ENCODE data around the gene PPP1CA.
A peak's percentile ranks its signal among the peaks of the same experiment; 100 is the strongest.

The PPP1CA gene

DNA sequence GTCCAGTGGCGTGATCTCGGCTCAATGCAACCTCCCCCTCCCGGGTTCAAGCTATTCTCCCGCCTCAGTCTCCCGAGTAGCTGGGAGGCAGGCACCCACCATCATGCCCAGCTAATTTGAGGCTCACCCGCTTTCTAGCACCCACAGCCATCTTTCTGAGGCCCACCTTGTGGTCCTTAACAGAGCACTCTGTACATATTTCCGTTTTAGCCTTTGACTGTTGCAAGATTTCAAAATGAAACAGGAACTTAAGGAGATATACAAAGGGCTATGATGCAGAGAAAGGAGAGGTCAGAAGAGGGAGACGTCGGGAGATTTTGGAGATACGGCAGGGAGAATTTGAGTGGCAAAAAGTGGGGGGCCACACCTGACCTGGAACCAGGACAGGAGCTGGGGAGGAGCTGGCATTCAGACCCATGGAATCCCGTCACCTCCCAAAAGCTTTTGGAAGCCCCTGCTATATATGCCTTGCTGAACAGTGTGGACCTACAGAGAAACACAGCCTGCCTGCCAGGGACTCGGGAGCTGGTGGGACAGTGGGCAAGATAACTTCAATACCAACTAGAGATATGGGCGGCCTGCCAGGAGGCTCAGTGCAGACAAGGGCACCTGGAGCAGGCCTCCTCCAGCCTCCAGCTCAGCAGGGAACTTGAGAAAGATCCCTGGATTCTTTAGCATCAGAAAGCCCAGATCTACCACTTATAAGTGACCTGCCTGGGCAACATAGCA lies 20.2 kb downstream of the PPP1CA start:
- no peak for DNase-seq

DNA sequence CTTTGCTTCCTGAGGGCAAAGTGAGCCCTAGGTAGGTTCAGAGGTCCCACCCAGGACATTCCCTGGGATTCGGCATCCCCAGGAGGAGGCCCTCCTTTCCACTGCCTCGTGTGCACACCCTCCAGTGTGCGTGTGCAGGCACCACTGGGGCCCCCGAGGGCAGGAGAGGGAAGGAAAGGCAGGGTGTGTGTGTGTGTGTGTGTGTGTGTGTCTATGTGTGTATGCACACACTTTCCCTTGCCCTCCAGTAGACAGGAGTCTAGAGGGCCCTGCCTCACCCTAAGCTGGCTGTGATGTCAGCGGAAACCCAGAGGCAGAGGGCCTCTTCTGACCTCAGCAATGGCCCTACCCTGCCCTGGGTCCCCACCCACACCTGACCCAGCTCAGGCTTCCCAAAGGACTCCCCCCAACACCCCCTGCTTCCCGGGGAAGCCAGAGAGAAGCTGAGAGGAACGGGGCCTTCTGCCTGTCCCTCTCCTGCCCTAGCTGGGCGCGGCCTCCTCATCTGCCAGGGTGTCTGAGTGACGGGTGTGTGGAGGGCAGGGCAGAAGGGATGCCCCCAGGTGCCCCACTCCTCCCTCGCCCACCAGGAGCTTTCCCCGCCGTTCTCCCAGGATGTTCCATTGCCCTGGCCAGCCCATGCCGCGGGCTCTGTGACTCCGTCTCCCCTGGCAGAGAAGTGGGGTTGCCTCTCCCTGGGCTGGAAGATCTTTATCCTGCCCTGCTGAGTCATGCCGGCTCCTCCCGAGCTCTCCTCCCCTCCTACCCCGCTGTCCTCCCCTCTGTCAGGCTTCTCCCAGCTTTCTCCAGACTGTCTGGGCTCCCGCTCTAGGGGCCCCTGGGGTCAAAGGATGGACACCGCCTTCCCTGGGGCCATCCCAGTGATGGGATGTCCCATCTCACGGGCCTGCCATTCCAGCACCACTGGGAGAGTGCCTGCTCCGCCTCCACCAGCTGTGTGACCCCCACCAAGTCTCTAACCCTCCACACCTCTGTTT lies 22.3 kb downstream of the PPP1CA start:
- DNase-seq: no peak

DNA sequence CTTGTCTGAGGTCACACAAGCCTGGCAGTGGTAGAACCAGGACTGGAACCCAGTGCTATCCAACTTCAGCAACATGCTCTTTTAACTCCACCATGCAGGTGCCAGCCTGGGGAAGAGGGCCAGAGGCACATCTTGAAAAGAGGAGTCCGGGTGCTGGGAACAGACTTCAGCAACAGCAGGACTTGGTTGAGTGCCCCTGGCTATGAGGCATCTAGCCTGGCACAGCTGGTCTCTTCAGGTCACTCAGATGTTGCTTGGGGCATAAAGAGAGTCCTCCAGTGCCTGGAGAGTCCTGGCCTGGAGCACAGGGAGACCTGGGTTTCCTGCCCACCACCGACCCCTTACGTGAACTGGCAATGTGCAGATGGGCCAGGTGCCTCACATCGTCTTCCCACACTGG lies 23.1 kb downstream of the PPP1CA start:
- no peak for DNase-seq

DNA sequence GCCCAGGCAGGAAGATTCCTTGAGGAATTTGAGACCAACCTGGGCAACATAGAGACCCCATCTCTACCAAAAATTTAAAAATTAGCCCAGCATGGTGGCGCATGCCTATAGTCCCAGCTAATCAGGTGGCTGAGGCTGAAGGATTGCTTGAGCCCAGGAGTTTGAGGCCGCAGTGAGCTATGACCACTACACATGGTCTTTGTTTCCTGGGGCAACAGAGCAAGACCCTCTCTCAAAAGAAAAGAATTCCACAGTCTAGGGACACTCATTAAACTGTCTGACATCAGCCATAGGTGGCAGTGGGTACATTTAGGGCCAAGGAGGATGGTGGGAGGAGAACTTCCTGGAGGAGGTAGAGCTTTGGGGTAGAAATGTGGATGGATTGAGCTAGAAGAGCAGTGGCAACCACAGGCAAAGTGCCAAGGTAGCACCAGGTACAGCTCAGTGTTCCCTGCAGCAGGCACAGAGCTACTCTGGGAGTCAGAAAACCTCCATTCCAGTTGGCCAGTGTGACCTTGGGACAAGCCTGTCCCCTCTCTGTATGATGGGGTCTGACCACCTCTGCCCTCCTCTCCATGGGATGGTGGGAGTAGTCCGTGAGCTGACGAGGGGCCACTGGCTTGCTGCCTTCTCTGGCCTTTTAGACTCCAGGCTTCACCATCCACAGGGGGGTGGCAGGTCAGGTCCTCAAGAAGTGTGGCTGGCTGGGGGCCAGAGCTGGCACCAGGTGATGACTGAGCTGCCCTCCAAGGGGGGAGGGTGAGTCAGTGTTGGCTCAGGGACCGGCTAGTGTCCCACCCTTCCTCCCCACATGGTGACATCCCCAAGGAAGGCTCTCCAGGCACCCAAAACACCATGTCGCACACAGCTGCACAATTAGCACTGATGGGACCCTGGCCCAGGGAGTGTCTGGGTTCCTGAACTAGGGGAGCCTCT lies 24.5 kb downstream of the PPP1CA start:
- no peak for DNase-seq

DNA sequence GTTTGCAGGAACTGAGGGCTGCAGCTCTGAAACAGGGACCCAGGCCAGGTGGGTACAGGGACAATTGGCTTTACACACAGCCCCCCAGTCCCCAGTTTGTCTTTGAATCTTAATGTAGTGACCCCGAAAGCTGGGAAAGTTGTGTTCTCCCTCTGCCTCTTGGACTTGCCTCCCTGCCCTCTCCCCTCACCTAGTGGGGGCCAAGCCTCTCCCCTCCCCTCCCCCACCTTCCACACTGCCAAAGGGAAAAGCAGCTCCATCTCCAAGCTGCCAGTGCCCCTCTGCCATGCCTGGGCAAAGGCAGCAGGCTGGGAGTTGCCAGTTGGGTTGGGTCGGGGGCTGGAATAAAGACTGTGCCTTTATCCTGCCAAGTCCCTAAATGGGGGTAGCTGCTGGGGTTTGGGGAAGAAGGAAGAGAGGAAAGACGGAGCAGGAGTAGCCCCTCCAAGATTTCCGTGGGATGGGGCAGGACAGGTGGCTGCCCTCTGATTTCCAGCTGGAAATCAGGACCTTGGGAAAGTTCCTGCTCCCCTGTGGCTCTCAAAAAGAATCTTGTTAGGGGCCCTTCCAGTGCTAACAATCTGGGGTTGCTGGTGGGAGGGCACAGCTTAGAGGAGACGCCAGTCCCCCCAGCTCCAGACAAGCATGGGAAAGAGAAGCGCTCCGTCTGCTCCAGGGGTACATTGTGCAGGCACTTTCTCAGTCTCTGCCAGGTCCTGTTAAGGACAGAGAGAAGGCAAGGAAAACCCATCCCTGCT lies 25.4 kb downstream of the PPP1CA start:
- DNase-seq: no peak

DNA sequence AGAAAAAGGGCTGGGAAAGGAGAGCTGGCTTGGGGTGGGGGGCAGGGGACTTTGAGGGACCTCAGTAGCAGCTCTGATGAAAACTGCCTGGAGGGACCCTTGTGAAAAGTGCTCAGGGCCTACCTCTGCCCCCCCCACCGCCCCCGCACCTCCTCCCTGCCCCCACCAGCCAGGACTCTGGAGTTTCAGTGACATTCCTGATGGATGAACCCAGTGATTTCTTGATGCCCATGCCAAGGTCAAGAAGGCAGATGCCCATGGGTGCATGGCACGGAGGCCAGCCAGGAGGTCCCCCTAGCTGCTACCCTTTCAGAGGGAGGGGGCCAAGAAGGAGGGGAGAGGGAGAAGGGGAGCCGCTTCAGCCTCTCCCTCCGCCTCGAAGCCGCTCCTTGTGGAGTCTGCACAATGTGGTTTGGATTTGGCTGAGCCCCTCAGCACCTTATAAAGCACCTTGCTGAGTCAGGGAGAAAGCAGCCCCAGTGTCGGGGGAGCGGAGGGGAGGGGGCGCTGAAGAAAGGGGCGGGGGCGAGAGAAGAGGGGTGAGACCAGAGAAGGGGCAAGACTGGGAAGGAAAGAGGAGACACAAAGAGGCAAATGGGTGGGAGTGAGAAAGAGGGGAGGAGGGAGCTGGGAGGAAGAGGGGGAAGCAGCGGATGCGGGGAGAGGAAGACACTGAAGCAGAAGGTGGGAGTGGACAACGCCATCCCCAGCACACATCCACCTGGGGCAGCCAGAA lies 26.2 kb downstream of the PPP1CA start:
- no peak for DNase-seq

DNA sequence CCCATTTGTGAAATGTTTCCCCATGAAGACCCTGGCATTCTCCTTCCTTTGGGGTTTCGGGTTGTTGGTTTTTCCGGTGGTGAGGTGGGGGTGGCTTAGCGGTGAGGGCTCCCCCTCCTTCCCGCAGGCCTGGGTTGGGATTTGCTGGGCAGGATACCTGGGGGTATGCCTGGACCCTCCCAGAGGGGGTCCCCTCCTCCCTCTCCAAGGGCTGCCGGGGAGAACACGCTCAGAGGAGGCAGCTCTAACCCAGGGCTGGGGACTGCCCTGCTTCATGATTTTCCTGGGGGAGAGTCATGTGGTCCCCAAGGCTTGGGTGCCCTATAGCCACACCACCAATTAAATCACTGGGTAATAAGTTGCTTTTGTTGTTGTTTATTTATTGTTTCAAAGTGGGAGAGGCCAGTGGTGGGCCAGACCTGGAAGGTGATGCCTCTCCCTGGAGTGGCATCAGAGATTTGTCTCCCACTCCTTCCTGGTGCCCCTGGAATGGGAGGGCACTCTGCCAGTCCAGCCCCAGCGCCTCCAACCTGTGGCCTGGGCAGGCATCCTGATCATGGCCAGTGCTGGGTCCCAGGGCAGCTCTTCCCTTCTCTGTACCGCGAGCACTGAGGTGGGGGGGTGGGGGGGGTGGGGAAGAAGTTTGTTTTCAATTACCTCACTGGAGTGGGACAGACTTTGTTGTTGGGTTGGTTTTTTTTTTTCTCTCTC lies 26.9 kb downstream of the PPP1CA start:
- no peak for DNase-seq

DNA sequence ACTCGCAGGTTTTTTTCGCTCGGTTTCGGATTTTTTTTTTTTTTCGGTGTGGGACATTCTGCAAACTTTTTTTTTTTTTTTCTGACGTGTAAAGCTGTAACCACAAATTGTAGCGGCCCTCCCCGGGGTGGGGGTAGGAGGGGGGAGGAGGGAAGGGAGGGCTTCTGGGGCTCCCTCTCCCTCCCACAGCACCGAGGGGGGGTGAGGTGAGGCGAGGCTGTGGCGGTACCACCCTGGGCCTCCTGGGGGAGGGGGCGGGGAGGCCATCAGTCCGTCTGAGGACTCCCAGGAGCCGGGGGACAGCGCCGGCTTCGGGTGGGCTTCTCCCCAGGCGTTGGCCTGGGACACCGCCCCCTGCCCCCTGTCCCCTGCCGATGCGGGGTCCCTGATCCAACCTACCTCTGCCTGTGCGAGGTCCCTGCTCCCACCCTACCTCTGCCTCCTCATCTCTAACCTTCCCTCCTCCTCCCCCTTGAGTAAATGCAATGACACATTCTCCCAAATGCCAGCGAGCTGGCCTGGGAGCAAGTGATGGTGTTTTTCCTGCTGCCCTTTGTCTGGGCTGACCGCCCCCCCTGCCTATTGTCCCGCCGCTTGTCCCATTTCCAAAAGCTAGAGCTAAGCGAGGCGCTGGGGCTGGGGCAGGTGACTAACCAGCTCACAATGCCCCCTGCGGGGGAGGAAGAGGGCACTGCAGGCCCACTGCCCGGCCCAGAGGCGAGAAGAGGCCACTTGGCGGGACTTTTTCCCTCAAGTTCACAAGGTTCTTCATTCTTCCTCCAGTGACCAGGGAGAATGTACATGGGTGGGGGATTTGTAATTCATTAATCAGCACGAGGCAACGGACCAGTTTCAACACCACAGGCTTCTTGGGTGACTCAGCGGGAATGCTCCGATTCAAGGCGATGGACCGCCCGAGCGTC lies 27.7 kb downstream of the PPP1CA start:
- peak; percentile 79 for DNase-seq

DNA sequence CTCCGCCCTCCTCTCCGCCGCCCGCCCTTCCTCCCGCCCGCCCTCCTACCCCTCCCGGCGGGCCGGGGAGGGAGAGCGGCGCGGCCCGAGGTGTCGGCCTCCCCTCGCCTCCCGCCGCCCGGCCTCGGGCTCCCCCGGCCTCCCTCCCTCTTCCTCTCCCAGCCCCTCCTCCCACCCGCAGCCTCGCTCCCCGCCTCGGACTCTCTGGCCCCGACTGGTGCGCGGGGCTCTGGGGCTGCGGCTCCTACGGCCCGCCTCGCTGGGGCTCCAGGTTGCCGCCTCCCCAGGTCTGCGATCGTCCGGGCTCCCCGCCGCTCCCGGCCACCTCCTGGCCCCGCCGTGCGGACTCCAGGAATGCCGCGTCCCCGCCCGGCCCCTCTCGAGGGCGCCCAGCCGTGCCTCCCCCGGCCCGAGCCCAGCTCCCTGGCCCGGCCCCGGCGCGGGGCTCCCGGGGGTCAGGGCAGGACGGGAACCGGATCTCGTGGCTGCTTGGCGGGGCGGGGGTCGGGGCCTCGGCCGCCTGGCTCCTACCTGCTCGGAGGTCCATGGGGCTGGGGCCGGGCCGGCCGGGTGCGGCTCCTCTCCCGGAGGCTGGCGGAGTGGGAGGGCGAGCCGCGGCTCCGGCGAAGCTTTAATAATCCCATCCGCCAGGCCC lies 28.5 kb downstream of the PPP1CA start, which contains the start of gene CLCF1:
TSS of gene CLCF1 (minus strand) at position 606 of the 655 bp plus-strand sequence. CDS start at position 547, 59 bp downstream.
- DNase-seq: no peak

DNA sequence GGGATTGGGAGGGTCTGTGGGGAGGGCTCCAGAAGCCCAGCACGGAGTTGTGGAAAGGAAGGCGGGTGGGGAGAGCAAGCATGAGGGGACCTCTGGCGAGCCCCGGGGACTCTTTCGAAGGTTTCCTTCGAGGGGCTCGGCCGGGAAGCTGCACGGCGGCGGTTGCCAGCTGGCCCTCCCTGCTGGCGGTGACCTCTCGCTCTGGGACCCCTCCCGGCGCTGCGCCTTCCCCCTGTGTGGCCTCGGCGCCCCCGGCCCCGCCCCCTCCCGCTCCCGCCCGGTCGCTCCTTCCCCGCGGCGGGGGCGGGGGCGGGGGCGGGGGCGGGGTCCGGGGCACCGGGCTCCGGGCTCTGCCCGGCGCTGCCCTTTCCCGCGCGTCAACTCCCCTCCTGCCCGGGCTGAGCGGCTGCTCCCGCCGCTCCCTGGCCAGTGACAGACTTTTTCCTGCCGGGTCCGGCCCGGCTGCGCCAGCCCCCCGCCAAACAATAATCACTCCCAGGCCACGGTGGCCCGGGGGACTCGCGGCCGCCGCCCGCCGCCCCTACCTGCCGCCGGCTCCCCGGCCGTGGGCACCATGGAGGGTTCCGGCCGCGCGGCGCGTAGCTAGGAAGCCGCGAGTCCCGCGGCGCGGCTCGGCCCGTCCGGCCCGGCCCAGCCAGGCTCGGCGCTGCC lies 29.2 kb downstream of the PPP1CA start:
- no peak for DNase-seq

DNA sequence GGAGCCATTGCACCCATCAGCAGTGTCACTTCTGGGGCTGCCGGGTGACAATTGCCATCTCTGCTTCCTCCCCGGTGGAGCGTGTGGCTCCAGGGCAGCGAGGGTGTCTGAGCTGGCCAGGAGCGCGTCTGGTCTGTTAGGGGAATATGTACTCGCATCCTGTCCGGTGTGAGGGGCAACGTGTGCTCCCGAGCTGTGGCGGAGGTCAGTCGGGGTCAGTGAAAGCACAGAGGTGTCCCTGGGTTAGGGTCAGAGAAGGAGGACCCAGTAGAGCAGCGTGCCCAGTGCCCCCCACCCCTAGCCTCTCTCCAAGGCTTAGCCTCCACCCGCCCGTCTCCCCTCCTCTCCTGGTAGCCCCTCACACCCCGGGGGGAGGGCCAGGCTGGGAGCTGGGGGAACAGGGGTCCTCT lies 29.7 kb downstream of the PPP1CA start:
- no peak for DNase-seq

DNA sequence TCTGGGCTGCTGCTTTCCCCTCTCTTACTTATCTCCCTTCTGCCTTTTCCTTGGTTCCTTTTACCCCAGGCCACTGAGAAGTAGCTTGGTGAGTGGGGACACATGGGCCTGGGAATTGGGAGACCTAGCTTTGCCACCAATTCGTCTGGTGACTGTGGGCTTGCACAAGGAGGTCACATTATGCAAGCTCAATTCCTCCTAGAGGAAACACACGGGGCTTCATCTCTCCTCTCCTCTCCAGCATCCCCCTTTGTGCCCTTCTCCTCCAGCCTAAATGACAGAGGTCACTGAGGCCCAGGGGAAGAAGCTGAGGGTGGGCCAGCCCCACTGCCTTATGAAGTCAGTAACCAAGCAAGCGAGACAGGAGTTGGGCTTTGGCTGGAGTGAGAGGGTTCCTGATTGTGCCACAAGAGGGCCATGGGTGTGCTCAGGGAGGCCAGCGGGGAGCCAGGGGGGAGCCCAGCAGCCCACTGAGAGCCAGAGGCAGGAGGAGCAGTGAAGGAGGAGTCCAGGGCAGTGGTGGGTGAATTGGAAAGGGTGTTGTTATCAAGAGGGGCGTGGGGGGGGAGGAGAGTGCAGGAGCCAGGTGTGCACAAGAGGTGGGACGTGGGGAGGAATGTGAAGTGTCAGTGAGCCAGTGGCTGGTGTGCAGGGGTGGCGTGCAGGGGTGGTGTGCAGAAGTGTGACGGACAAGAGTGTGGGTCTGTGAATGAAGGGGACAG lies 30.3 kb downstream of the PPP1CA start:
- peak; percentile 28 for DNase-seq

DNA sequence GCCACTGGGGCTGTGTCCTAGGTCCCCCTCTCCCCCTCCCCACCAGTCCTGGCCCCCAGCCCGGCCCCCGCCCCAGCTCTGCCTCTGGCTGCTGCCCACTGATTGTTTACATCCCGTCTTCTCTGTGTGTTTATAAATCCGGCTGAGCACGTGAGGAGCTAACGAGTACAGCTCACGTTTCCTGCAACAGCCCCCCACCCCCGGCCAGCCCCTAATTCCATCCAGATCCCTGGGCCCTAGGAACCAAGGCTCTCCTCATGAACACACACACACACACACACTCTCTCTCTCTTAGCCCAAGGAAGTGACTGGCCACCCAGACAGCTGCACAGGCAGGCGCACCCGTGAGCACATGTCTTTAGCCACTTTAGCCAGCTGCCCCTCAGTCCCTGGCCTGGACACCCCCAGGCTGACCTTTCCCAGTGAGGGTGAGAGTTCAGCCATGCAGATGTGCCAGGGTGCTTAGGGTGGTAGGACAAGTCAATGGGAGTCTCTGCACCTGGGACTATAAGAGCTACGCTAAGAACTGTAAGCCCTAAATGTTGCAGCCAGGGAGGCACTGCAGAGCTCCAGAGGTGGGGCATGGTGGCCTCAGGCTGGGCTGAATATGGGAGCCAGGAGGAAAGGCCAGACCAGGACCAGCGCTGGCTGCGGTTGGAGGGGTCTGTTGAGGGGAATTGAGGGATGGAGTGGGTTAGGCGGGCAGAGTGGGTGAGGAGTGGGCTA lies 31.1 kb downstream of the PPP1CA start:
- DNase-seq: no peak

DNA sequence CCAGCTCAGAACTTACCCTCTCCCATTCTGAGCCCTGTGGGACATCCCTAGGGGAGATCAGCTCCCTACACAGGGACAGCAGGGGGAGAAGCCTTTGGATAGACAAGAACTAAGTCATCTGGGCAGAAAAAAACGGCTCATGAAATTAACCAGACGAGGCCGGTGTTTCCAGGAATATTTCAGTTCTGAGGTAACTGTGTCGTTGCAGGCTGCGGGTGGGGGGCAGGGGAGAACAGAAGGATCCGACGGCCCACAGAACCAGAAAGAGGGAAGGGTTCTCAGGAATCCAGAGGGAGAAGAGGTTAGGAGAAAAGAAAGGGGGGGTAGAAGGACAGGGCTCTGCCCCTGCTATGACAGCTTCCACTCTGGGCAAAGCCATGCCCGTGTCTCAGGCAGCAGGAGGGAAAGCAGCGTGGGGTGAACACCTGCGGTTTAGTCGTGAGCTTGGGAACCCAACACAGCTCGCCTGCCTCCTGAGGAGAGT lies 31.8 kb downstream of the PPP1CA start:
- no peak for DNase-seq

DNA sequence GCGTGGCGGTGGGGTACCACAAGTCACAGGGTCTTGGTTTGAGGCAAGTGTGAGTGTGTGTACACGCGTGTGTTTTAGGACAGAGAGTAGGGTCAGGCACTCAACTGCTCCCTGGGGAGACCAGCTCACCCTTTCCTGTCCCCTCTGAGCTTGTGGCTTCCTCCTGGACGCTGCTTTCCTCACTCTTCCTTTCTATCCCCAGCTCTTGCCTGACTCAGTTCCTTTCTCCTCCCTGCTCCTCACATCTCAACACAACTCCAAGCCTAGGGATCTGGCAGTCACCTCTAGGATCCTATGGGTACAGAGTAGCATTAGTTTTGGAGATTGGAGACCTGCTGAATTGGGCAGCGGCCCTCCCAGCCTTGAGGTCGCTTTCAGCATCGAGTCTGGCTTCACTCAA lies 32.4 kb downstream of the PPP1CA start:
- DNase-seq: no peak

DNA sequence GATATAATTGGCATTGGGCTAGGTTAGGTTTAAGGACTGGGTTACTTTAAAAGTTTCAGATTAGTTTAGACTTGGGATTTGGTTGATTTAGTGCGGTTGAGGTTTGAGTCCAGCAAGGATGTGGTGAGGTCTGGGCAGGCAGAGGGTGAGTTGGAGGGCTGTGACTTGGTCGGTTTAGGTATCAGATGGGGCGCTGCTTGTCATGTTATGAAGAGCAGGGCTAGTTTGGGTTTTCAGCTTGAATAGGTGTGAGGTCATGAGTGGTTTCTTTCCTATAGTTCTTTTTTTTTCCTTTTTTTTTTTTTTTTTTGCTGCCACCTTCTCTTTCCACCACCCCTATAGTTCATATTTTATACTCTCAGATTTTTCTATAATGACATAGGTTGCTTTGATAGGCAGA lies 33.0 kb downstream of the PPP1CA start:
- no peak for DNase-seq
